Measurements from ENCODE around the gene PLA1A.

Gene PLA1A

GRCh38 chr3:119613201-119613600 is 15.5 kb downstream of the PLA1A start:
- no peak for DNase-seq

GRCh38 chr3:119613872-119614271 is 16.2 kb downstream of the PLA1A start:
- no peak for DNase-seq

GRCh38 chr3:119616056-119616455 is 18.4 kb downstream of the PLA1A start:
- DNase-seq: no peak

GRCh38 chr3:119619094-119619493 is 21.4 kb downstream of the PLA1A start:
- DNase-seq: no peak

- DNase-seq: no peak
Observed at GRCh38 chr3:119620899-119621298, 23.2 kb downstream of the PLA1A start.

- DNase-seq: no peak
Observed at GRCh38 chr3:119624002-119624720, 26.5 kb downstream of the PLA1A start.

- DNase-seq: no peak
Observed at GRCh38 chr3:119625451-119626153, 27.9 kb downstream of the PLA1A start.

- no peak for DNase-seq
Observed at GRCh38 chr3:119626196-119626595, 28.5 kb downstream of the PLA1A start.

- no peak for DNase-seq
Observed at GRCh38 chr3:119627461-119627860, 29.8 kb downstream of the PLA1A start.

GRCh38 chr3:119628390-119628789 is 30.7 kb downstream of the PLA1A start:
- no peak for DNase-seq

GRCh38 chr3:119628816-119629445 is 31.2 kb downstream of the PLA1A start:
- DNase-seq: no peak

GRCh38 chr3:119630128-119630879 is 32.6 kb downstream of the PLA1A start:
- DNase-seq: no peak

- no peak for DNase-seq
Observed at GRCh38 chr3:119630880-119631329, 33.2 kb downstream of the PLA1A start.

- DNase-seq: no peak
Observed at GRCh38 chr3:119631516-119631915, 33.8 kb downstream of the PLA1A start.

- no peak for DNase-seq
Observed at GRCh38 chr3:119632216-119632615, 34.5 kb downstream of the PLA1A start.

- DNase-seq: no peak
Observed at GRCh38 chr3:119632829-119633228, 35.1 kb downstream of the PLA1A start.

- DNase-seq: no peak
Observed at GRCh38 chr3:119635719-119636118, 38.0 kb downstream of the PLA1A start.

GRCh38 chr3:119636249-119636648 is 38.6 kb downstream of the PLA1A start:
- no peak for DNase-seq

- no peak for DNase-seq
Observed at GRCh38 chr3:119636891-119637611, 39.4 kb downstream of the PLA1A start.

GRCh38 chr3:119637679-119638477 is 40.2 kb downstream of the PLA1A start:
- DNase-seq: no peak

GRCh38 chr3:119639494-119640350 is 42.0 kb downstream of the PLA1A start:
- DNase-seq: no peak
